HG03064 (cell line): Measurements from ENCODE around the gene RPF1.
"Not testable (repeated sequence)": the region's sequence is repeated elsewhere in the genome, so short reads cannot be mapped to it uniquely, and the experiment has no call there.

ENCODE experiments used
- ATAC-seq: cut with Tn5 transposase; IDR thresholded peaks from one replicate; pipeline ENCODE4 v1.9.1; 2021; ENCODE audit warnings: low read depth; ENCODE audit not compliant: unreplicated experiment

Gene RPF1

DNA sequence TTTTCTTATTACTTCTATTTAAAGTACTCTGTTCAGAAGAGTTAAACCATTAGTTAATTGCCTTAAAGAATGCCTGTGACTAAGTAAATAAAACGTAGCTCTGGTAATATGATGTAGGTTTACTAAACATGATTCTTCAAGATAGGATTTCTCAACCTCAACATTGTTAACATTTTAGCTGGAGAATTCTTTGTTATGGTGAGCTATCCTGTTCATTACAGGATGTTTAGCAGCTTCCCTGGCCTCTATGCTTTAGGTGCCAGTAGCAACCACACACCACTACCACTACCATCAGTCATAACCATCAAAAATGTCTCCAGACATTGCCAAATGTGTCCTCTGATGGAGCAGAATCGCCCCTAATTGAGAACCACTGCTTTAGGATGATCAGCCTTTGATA, 10.7 kb downstream of the RPF1 start:
- ATAC-seq = no peak

DNA sequence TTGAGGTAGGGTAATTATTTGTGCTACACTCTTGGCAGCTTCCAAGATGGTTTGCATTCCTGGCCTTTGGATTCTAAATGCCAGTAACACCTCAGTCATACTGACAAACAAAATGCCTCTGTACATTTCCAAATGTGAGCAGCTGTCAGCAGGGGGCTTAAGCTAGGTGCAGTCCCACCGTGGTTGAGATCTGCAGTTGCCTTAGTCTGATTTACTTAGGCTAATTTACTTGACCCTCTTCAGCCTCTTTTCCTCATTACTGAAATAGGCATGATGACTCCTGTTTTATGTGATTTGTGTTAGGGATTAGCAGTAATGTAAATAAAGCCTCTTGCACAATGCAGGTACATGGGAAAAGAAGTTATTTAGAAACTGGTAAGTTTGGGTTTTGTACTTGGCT, 13.7 kb downstream of the RPF1 start:
- no peak for ATAC-seq

DNA sequence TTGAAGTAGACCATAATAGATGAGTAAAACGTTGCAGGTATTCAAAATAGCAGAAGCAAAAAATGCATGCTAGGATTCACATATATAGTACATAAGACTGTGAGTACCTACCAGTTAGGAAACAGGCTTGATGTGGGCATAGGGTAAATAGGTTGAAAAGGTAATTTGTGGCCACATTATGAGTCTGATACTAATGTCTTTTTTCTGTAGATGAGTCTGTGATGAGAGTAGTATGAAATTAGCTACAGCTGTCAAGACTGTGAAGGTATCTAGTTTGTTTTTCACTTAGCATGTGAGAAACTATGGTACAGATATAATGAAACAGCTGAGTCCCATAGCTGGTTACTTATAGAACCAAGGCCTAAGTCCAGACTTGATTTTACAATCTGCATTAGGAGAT, 14.7 kb downstream of the RPF1 start:
- ATAC-seq = no peak

DNA sequence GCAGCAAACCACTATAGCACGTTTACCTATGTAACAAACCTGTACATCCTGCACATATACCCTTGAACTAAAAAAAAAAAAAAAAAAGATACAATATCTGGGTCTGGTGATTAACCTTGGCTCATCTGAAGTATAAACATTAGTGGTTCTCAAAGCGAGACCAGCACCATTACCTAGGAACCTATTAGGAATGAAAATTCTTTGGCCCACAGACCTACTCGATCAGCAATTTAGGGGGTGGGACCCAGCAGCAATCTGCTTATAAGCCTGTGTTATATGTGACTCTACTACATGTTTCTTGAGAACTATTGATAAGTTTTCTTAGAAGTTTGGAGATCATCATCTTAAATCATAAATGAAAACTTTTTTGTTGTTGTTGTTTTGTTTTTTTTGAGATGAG, 17.4 kb downstream of the RPF1 start:
- ATAC-seq = no peak

DNA sequence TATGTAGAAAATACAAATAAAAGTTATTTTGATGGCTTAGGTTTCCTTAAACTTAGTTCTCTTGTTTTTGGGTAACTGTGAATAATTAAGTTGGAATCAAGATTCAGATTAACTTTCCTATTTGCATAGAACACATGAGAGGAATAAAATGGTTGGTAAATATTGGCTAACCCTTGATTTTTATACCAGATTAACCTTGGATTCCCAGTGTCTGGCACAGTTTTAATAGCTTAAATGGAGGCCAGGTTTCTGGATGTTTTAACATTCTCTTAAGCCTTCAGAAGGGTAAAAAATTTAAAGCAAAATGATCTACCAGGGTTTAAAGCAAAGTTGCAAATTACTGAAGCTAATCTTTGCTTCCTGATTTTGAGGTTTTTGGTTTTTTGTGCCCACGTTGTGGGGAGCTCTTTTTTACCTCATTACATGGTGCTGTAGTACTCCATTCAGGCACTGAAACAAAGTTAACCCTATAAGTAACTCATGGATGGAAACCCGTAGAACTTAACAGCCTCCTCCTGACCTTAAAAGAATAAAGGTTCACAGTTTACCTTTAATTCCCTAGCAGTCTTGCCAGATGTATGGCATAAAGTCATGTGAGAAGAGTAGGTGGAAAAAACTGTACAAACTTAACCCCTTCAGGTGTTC, 18.7 kb downstream of the RPF1 start:
- ATAC-seq = no peak

DNA sequence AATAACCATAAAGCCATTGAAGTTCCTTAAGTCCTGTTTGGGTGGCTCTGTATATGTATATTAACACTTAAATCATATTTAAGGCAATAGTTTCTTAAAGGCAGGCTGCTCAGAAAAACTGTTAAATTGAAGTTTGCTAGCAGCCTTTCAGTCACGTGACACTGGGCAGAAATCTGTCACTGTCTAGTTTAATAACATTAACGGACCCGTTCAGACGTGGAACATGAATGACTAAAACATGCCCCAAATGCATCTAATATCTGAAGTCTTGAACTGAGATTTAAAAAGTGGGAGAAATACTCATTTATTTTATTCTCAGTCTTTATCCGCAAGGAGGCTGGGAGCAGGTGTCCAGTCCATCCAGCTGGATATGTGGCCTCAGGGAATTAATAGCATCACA, 23.9 kb downstream of the RPF1 start:
- ATAC-seq = no peak

DNA sequence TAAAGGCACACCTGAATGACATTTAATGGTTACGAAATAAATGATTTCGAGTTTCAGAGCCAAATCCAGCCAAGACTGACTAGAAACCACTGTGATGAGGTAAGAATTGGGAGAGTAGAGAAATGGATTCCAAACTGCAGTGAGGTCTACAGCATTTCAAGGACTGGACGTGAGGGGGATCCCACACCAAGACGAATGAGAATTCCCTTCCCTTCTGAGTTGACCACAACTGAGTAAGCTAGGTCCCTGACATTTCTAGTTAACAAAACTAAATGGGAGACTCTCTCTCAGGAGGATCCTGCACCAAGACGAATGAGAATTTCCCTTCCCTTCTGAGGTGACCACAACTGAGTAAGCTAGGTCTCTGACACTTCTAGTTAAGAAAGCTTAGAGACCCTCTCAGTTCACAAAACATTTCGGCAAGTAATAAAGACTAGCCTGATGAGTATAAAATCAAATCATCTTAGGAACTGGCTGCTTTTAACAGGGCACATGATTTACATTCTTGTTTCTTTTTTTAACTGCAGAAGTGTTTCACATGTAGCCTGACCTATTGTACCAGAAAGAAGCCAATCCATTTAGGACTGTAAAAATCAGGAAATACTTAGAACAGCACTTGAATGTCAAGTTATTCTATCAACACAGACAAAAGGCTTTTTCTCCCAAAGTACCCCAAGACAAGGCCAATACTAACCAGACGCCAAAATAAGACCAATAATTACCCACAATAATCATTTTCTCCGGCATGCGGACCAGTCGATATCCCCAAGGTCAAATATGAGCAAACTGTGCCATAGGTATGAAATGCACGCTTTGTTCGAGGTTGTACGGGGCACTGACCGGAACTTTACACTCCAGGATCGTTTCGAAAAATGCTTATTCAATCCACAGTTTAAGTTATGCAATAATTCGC, 25.8 kb downstream of the RPF1 start:
- no peak for ATAC-seq

DNA sequence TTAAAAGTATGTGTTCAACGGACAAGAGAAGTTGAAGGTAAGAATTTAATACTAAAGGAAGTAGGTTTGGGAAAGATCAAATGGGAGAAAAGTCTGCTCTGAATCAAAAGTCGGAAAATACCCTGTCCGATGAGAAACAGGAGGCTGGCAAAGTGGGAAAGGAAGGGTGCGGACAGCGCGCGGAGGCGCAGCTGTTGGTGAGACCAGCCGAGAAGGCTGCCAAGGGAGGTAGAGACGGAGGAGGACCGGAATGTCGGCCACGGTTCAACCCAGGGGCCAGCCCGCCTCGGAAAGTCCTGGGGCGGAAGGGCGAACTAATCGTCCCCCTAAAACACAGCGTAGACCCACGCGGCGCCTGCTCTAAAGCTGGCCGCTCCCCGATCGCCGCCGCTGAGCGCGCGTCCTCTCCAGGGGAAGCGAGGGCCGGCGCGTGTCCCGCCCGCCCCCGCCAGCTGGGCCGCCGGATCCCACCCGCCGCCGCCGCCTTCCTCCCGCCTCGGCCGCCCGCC, 26.5 kb downstream of the RPF1 start:
- ATAC-seq = peak; percentile 37

DNA sequence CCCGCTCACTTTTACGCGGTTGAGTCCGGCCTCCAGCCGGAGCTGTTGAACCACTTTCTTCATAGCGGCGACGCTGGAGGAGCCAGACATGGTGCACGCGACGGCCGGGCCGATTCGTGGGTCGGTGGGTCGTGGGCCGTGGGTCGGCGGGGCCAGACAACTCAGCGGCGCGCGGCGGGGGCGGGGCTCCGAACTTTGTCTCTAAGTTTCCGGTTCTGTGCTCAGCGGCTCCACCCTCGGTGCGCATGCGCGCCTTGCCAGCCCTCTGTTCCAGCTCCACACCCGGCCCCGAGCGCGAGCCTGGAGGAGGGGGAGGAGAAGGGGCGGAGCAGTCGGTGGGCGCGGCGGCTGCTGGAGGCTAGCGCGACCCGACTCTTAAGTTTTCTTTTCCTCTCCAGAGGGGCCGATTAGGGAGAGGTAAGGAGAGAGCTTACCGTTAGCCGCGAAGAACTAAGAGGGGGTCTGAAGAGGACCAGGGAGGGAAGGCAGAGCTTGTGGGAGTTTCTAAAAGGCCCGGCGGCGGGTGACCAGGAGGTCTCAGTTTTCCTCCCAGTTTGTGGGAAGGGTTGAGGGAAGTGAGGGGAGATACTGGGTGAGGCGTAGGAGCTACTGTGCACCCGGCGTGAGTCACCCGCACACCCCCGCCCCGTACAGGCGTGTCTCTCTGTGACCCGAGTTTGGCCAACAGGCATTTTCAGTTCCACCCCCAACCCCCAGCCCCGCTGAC, 27.1 kb downstream of the RPF1 start, which contains the start of the genes GNG5 and SPATA1:
GNG5 (minus strand) TSS at position 580 of the 727 bp plus-strand sequence; CDS start at position 90, 490 bp downstream.
SPATA1 (plus strand) TSS at position 385 of the 727 bp plus-strand sequence. CDS start 9,974 bp downstream, outside the sequence.
- peak; percentile 77 for ATAC-seq

DNA sequence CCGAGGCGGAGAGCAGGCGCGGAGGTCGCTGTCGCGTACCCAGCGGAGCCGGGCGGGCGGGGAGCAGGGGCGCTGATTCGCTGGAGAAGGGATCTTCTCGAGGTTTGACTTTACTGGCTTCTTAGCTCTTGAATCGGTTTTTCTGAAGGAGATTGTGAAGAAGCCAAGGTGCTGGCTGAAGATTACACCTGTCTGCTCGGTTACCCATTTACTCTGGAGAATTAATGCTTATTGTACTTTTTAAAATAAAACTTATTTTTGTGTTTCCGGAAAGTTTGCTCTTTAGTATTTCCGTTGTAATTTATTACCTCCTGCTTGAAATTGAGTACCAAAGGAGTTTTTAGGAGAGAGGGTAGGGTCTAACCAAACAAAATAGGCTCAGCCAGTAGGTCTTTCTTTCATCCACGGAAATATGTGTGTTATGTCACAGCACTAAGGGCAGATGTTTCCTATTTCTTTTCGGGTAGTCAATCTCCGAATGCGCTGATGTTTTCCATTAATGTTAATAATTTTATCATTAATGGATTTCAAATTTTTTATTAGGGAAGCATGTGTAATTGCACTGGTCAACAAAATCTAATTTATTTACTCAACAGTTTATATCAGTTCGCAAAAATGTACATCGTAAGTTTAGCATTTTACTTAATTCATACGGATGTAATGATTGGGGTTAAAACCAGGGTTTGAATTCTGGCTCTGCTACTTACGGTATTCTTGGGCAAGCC, 27.8 kb downstream of the RPF1 start:
- no peak for ATAC-seq

DNA sequence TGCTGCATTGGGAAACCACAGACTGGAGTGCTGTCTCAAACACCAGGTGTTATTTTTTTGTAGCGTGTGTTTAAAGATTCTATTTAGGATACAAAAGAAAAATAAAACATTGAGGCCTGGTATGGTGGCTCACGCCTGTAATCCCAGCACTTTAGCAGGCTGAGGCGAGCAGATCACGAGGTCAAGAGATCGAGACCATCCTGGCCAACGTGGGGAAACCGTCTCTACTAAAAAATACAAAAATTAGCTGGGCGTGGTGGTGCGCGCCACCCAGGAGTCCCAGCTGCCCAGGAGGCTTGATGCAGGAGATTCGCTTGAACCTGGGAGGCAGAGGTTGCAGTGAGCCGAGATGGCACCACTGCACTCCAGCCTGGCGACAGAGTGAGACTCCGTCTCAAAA, 28.8 kb downstream of the RPF1 start:
- not testable (repeated sequence) for ATAC-seq

DNA sequence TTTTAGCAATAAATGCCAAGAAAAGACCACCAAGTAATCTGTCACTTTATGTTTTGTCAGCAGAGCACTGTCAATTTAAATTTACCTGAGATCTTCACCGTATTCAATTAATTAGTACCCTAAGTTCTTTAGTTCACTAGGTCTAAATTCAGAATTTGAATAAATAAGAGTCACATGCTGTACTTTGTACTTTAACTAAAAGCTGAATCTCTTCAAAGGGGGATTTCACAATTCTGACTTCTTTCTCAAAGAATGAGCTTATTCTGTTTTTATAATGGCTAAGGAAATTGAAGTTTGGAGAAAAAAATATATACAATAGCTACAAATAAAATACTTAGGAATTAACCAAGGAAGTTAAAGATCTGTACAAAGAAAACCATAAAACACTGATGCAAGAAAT, 29.4 kb downstream of the RPF1 start:
- ATAC-seq = no peak

DNA sequence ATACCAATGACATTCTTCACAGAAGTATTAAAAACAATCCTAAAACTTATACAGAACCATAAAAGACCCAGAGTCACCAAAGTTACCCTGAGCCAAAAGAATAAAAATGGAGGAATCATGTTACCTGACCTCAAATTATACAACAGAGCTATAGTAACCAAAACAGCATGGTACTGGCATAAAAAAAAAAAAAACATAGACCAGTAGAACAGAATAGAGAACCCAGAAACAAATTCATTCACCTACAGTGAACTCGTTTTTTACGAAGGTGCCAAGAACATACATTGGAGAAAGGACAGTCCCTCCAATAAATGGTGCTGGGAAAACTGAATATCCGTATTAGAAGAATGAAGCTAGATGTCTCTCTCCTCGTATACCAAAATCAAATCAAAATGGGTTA, 30.0 kb downstream of the RPF1 start:
- ATAC-seq = no peak

DNA sequence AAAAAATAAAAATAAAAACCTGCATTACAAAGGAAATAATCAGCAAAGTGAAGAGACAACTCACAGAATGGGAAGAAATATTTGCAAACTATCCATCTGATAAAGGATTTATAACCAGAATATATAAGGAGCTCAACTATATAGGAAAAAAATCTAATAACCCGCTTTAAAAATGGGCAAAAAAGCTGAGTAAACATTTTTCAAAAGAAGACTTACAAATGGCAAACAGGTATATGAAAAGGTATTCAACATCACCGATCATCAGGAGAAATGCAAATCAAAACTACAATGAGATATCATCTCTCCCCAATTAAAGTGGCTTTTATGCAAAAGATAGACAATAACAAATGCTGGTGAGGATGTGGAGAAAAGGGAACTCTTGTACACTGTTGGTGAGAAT, 31.1 kb downstream of the RPF1 start:
- no peak for ATAC-seq

DNA sequence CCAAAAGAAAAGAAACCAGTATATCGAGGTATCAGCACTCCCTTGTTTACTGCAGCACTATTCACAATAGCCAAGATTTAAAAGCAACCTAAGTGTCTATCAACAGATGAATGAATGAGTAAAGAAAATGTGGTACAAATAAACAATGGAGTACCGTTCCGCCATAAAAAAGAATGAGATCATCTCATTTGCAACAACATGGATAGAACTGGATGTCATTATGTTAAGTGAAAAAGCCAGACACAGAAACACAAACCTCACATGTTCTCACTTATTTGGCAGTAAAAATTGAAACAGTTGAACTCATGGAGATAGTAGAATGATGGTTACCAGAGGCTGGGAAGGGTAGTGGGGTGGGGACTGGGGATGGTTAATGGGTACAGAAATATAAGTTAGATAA, 31.6 kb downstream of the RPF1 start:
- no peak for ATAC-seq

DNA sequence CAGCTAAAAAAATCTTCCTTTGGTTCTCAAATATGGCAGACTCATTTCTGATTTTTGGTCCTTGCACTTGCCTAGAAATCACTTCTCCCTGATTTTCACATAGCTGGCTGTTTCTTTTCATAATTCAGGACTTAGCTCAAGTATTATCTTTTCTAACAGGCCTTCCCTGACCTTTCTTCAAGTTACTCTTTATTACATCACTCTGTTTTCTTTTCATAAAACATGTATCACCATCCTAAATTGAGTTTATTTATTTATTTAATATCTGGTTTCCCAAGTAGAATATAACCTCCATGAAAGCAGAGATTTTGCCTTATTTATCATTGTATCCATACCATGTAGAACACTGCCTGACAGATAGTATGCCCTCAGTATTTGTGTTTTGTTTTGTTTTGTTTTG, 45.5 kb downstream of the RPF1 start:
- ATAC-seq = no peak

DNA sequence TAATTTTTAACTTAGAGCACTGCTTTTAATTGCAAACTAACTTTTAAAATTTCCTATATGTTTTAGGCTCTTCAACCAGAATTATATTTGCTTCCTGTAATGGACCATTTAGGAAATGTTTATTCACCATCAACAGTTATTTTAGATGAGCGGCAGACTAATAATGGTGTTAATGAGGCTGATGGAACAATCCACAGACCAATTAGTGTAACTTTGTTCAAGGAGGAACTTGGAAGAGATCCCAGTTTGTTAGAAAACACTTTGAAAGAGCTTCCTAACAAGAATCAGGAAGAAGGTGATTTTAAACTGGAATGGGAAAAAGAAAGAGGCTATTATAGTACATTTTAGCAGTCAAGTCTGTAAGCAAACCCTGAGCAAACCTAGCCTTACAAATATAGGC, 46.7 kb downstream of the RPF1 start:
- no peak for ATAC-seq

DNA sequence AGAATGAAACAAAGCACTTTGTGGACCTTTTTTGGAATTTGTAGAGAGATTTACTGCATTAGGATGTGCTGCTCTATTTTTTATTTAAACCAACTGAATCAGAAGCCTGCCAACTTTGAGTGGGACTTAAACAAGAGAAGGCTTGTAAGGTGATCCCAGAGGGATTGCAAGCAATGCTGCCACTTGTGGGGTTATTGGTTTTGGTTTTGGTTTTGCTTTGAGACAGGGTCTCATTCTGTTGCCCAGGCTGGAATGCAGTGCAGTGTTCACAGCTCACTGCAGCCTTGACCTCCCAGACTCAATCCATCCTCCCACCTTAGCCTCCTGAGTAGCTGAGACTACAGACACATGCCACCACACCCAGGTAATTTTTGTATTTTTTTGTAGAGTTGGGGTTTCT, 59.5 kb downstream of the RPF1 start:
- ATAC-seq = no peak

DNA sequence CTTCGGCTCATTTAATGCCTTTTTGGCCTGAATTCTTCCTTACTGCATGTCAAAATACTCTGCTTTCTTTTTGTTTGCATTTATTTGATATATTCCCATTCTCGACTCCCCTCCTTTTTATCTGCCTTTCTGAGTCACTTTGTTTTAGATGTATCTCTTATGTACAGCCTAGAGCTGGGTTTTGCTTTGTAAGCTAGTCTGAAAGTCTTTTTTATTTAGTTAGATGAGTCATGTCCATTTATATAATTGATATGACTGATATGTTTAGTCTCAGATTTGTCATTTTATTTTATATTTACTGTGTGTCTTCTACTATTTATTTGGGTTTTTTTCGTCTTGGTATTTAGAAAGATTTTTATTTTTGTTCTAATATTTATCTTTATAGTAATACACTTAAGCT, 60.9 kb downstream of the RPF1 start:
- no peak for ATAC-seq

DNA sequence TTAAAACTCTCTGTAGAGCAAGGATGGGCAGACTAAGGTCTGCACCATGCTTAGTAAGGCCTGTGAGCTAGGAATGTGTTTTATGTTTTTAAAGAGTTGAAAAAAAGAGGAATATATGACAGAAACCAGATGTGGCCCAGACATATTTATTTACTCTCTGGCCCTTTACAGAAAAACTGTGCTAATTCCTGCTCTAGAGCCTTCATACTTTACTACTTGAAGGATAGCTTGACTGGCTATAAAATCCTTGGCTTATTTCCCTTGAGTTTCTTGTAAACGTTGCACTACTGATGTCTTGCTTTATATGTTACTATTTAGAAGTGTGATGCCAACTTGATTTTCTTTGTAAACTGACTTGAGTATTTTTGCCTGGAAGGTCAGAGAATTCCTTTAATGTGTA, 61.7 kb downstream of the RPF1 start:
- ATAC-seq = no peak
